RWPE1 (cell line): ENCODE measurements around the gene MARS1.
A peak's percentile ranks its signal among the peaks of the same experiment; 100 is the strongest.

Experiments
- CTCF ChIA-PET: fragments of 350-600 bp; sonication (Branson Sonifier 250); formaldehyde crosslinking; extraction: SDS; loops from one replicate; lab custom pipeline; 2021; lab: Yijun Ruan, JAX
- POLR2A ChIA-PET: fragments of 400-600 bp; formaldehyde crosslinking; extraction: SDS; loops from one replicate; lab custom pipeline; 2020; ENCODE audit warnings: antibody characterized with exemption; ENCODE audit not compliant: low non-redundant PET; lab: Yijun Ruan, JAX
- DNase-seq: peaks from one replicate; pipeline ENCODE4 v3.0.0; 2012; ENCODE audit warnings: low spot score
- H3K27ac ChIP-seq: fragments of 450-650 bp; 2 replicates; pipeline ENCODE4 v1.5.1; 2017
- CTCF ChIP-seq: fragments of 450-650 bp; conservative IDR thresholded peaks from 2 replicates; pipeline ENCODE4 v1.5.1; 2017; ENCODE audit warnings: low read depth, mild to moderate bottlenecking

MARS1 gene

GRCh38 chr12:57534250-57534649 is 46.4 kb downstream of the MARS1 start:
- CTCF ChIA-PET, result interaction anchor here (0.6 to 1.0 kb wide), 4 partner anchors 10 to 86 kb away, joined by 3 to 4 read pairs (median 3); no protein-coding TSS in a partner anchor
- peak overlapping the region; percentile 20; the same call in 1 of the 2 replicates for H3K27ac ChIP-seq
- no peak for DNase-seq
- POLR2A ChIA-PET, result interaction anchor here (0.6 kb wide), 1 partner anchor 10 kb away, joined by 3 read pairs; no protein-coding TSS in a partner anchor
- TF ChIP-seq CTCF, result no peak

- POLR2A ChIA-PET, result interaction anchor here (0.6 kb wide), 1 partner anchor 9 kb away, joined by 3 read pairs; no protein-coding TSS in a partner anchor
- no peak overlapping the region for H3K27ac ChIP-seq
- no peak for DNase-seq
- TF ChIP-seq CTCF, result no peak
- CTCF ChIA-PET, result interaction anchor here (0.5 to 1.0 kb wide), 6 partner anchors 11 to 925 kb away, joined by 3 to 5 read pairs (median 4); partner anchors contain the start of gene DCTN2
These were observed 47.2 kb downstream of the MARS1 start for GRCh38 chr12:57534991-57535543.

- CTCF ChIA-PET, result interaction anchor here (0.5 to 1.0 kb wide), 3 partner anchors 11 to 924 kb away, joined by 3 to 5 read pairs (median 5); partner anchors contain the start of gene DCTN2
- H3K27ac ChIP-seq, result no peak overlapping the region
- POLR2A ChIA-PET, result no interaction called here
- no peak for DNase-seq
- TF ChIP-seq CTCF, result no peak
These were observed 48.1 kb downstream of the MARS1 start for GRCh38 chr12:57535764-57536596.

GRCh38 chr12:57536597-57536942 is 48.7 kb downstream of the MARS1 start:
- CTCF ChIA-PET, result no interaction called here
- H3K27ac ChIP-seq, result no peak overlapping the region
- TF ChIP-seq CTCF, result no peak
- POLR2A ChIA-PET, result no interaction called here
- no peak for DNase-seq

- no peak for TF ChIP-seq CTCF
- ChIA-PET POLR2A (no interaction called here), CTCF (no interaction called here)
- DNase-seq, result no peak
- no peak overlapping the region for H3K27ac ChIP-seq
These were observed 51.4 kb downstream of the MARS1 start for GRCh38 chr12:57539134-57539768.

GRCh38 chr12:57541001-57541400 is 53.1 kb downstream of the MARS1 start:
- no peak for DNase-seq
- ChIA-PET POLR2A (no interaction called here), CTCF (interaction anchor here (1.1 kb wide), 1 partner anchor 16 kb away, joined by 3 read pairs; no protein-coding TSS in a partner anchor)
- no peak overlapping the region for H3K27ac ChIP-seq
- no peak for TF ChIP-seq CTCF
